Activated CD4-positive, alpha-beta T cell treated with anti-CD3 and anti-CD28 coated beads for 36 hours (primary cell): ENCODE measurements around the gene WASF2. TPM values are rescaled to one million over a fixed set of nuclear protein-coding genes. Genes with fewer than 3 reads are reported as not detected.
"Not testable (repeated sequence)": the region's sequence is repeated elsewhere in the genome, so short reads cannot be mapped to it uniquely, and the experiment has no call there.

Source experiments
- ATAC-seq: fragments of 200-7000 bp; cut with Tn5 transposase; one replicate; pipeline ENCODE4 v1.10.0; 2021; ENCODE audit warnings: mild to moderate bottlenecking, moderate library complexity
- CTCF ChIA-PET: fragments of 350-600 bp; sonication (Branson Sonifier 250); formaldehyde crosslinking; loops from one replicate; lab custom pipeline; 2021; ENCODE audit warnings: antibody characterized with exemption; lab: Charles Lee
- POLR2A ChIA-PET: fragments of 350-600 bp; sonication (Branson Sonifier 250); formaldehyde crosslinking; loops from one replicate; lab custom pipeline; 2021; ENCODE audit warnings: antibody characterized with exemption, inconsistent platforms; lab: Charles Lee
- DNase-seq: peaks from one replicate; pipeline ENCODE4 v3.0.0-alpha.2; 2020
- H3K27ac Mint-ChIP-seq: one replicate; pipeline ENCODE4 v1.8.0; 2021; ENCODE audit warnings: mixed read lengths
- H3K27me3 Mint-ChIP-seq: one replicate; pipeline ENCODE4 v1.8.0; 2021; ENCODE audit warnings: mixed read lengths
- H3K36me3 Mint-ChIP-seq: one replicate; pipeline ENCODE4 v1.8.0; 2021; ENCODE audit warnings: low read depth, mixed read lengths
- H3K4me1 Mint-ChIP-seq: one replicate; pipeline ENCODE4 v1.8.0; 2021; ENCODE audit warnings: mixed read lengths
- H3K4me3 Mint-ChIP-seq: one replicate; pipeline ENCODE4 v1.8.0; 2021; ENCODE audit warnings: mild to moderate bottlenecking, moderate library complexity, mixed read lengths
- H3K9me3 Mint-ChIP-seq: one replicate; pipeline ENCODE4 v1.8.0; 2021; ENCODE audit warnings: low read depth, mixed read lengths
- intact Hi-C, 2 experiments: fragments of 100-400 bp; cut with DNase I in 1 of 2; cut with micrococcal nuclease in 1 of 2; formaldehyde crosslinking; loops; one replicate each; pipeline versions ENCODE4 v1.14.2 to v1.15.1; 2022 to 2024; cut with DNase I, micrococcal nuclease
- total RNA-seq, 2 experiments: library from RNA; stranded (reverse); gene quantifications; one replicate each; pipeline ENCODE4 v1.2.3, GENCODE V29; 2021

Gene WASF2
- total RNA-seq, 2 experiments from 2014 or later, result 104 to 132 TPM

- ATAC-seq, result peak; percentile 90
- peak overlapping the region; percentile 15 for H3K4me3 Mint-ChIP-seq
- peaks cover 44% of the 10 kb centered on the region for H3K36me3 Mint-ChIP-seq
- no peaks in the 10 kb centered on the region for H3K27me3 Mint-ChIP-seq
- ChIA-PET POLR2A (interaction anchor here (0.6 kb wide), 2 partner anchors 17 to 23 kb away, joined by 3 to 4 read pairs; no protein-coding TSS in a partner anchor), CTCF (interaction anchor here (0.7 to 8.2 kb wide), 5 partner anchors 11 to 189 kb away, joined by 3 to 61 read pairs (median 4); no protein-coding TSS in a partner anchor)
- peaks cover 51% of the 10 kb centered on the region for H3K4me1 Mint-ChIP-seq
- peak overlapping the region; percentile 89 for H3K27ac Mint-ChIP-seq
- intact Hi-C loops, result loop anchor here in 1 of 2 experiments (1.0 to 2.0 kb wide), 2 partner anchors 27 to 104 kb away; no protein-coding TSS in a partner anchor
- H3K9me3 Mint-ChIP-seq, result no peaks in the 10 kb centered on the region
- DNase-seq, result peak; percentile 79
These were observed 71.4 kb downstream of the WASF2 start for GRCh38 chr1:27418326-27419185.

GRCh38 chr1:27417713-27418112, 72.3 kb downstream of the WASF2 start:
- H3K36me3 Mint-ChIP-seq, result peaks cover 50% of the 10 kb centered on the region
- peaks cover 47% of the 10 kb centered on the region for H3K4me1 Mint-ChIP-seq
- peak overlapping the region; percentile 89 for H3K27ac Mint-ChIP-seq
- ChIA-PET CTCF (interaction anchor here (0.9 to 8.2 kb wide), 6 partner anchors 11 to 190 kb away, joined by 4 to 61 read pairs (median 5); no protein-coding TSS in a partner anchor), POLR2A (interaction anchor here (0.6 kb wide), 1 partner anchor 17 kb away, joined by 3 read pairs; no protein-coding TSS in a partner anchor)
- H3K9me3 Mint-ChIP-seq, result no peaks in the 10 kb centered on the region
- no peak overlapping the region for H3K4me3 Mint-ChIP-seq
- DNase-seq (no peak), ATAC-seq (no peak)
- H3K27me3 Mint-ChIP-seq, result no peaks in the 10 kb centered on the region
- intact Hi-C loops, result loop anchor here (1.0 to 2.0 kb wide), 5 partner anchors 28 to 245 kb away; no protein-coding TSS in a partner anchor

- H3K27me3 Mint-ChIP-seq, result no peaks in the 10 kb centered on the region
- H3K9me3 Mint-ChIP-seq, result no peaks in the 10 kb centered on the region
- POLR2A ChIA-PET, result interaction anchor here (0.7 to 1.0 kb wide), 2 partner anchors 72 to 109 kb away, joined by 3 to 4 read pairs; no protein-coding TSS in a partner anchor
- no peak overlapping the region for H3K4me3 Mint-ChIP-seq
- DNase-seq, result peak; percentile 69
- peaks cover 52% of the 10 kb centered on the region for H3K36me3 Mint-ChIP-seq
- H3K27ac Mint-ChIP-seq, result peak overlapping the region; percentile 40
- CTCF ChIA-PET, result interaction anchor here (0.6 to 8.2 kb wide), 26 partner anchors 13 to 248 kb away, joined by 3 to 61 read pairs (median 4); no protein-coding TSS in a partner anchor
- ATAC-seq, result peak; percentile 64
- intact Hi-C loops, result loop anchor here (1.0 to 2.0 kb wide), 6 partner anchors 72 to 246 kb away; partner anchors contain the start of gene WASF2 (in 1 of the 2)
- H3K4me1 Mint-ChIP-seq, result peaks cover 40% of the 10 kb centered on the region
These were observed 73.4 kb downstream of the WASF2 start for GRCh38 chr1:27416387-27417111.

- CTCF ChIA-PET, result interaction anchor here (0.6 to 8.2 kb wide), 8 partner anchors 15 to 249 kb away, joined by 3 to 61 read pairs (median 6); no protein-coding TSS in a partner anchor
- intact Hi-C loops, result no loop called here
- Mint-ChIP-seq H3K4me1 (peaks cover 28% of the 10 kb centered on the region), H3K9me3 (no peaks in the 10 kb centered on the region), H3K36me3 (peaks cover 62% of the 10 kb centered on the region), H3K27ac (no peak overlapping the region), H3K4me3 (no peak overlapping the region), H3K27me3 (no peaks in the 10 kb centered on the region)
- ATAC-seq (no peak), DNase-seq (no peak)
- POLR2A ChIA-PET, result no interaction called here
These were observed 75.9 kb downstream of the WASF2 start for GRCh38 chr1:27414091-27414490.

- ATAC-seq, result no peak
- ChIA-PET CTCF (interaction anchor here (0.7 to 3.9 kb wide), 5 partner anchors 11 to 256 kb away, joined by 3 to 16 read pairs (median 4); no protein-coding TSS in a partner anchor), POLR2A (no interaction called here)
- no peaks in the 10 kb centered on the region for H3K27me3 Mint-ChIP-seq
- no peak overlapping the region for H3K27ac Mint-ChIP-seq
- H3K4me3 Mint-ChIP-seq, result no peak overlapping the region
- no peak for DNase-seq
- H3K4me1 Mint-ChIP-seq, result peaks cover 17% of the 10 kb centered on the region
- peaks cover 64% of the 10 kb centered on the region for H3K36me3 Mint-ChIP-seq
- H3K9me3 Mint-ChIP-seq, result no peaks in the 10 kb centered on the region
- intact Hi-C loops, result no loop called here
These were observed 77.0 kb downstream of the WASF2 start for GRCh38 chr1:27413004-27413403.

GRCh38 chr1:27412502-27412901, 77.5 kb downstream of the WASF2 start:
- no peaks in the 10 kb centered on the region for H3K9me3 Mint-ChIP-seq
- H3K36me3 Mint-ChIP-seq, result peaks cover 65% of the 10 kb centered on the region
- H3K27me3 Mint-ChIP-seq, result no peaks in the 10 kb centered on the region
- no peak overlapping the region for H3K4me3 Mint-ChIP-seq
- ChIA-PET CTCF (interaction anchor here (0.6 to 1.6 kb wide), 5 partner anchors 12 to 533 kb away, joined by 3 to 4 read pairs (median 3); no protein-coding TSS in a partner anchor), POLR2A (no interaction called here)
- H3K27ac Mint-ChIP-seq, result no peak overlapping the region
- intact Hi-C loops, result no loop called here
- no peak for DNase-seq
- peaks cover 15% of the 10 kb centered on the region for H3K4me1 Mint-ChIP-seq
- ATAC-seq, result no peak

- Mint-ChIP-seq H3K4me3 (no peak overlapping the region), H3K36me3 (peaks cover 53% of the 10 kb centered on the region), H3K27ac (no peak overlapping the region), H3K27me3 (no peaks in the 10 kb centered on the region), H3K4me1 (no peaks in the 10 kb centered on the region), H3K9me3 (no peaks in the 10 kb centered on the region)
- no peak for DNase-seq
- no peak for ATAC-seq
- ChIA-PET CTCF (interaction anchor here (0.7 to 1.6 kb wide), 4 partner anchors 13 to 197 kb away, joined by 3 to 6 read pairs (median 4); no protein-coding TSS in a partner anchor), POLR2A (no interaction called here)
- intact Hi-C loops, result no loop called here
These were observed 79.3 kb downstream of the WASF2 start for GRCh38 chr1:27410709-27411108.

GRCh38 chr1:27409669-27410068, 80.3 kb downstream of the WASF2 start:
- peaks cover 43% of the 10 kb centered on the region for H3K36me3 Mint-ChIP-seq
- intact Hi-C loops, result no loop called here

GRCh38 chr1:27408151-27408550, 81.8 kb downstream of the WASF2 start:
- DNase-seq (no peak), ATAC-seq (no peak)
- no peak overlapping the region for H3K4me3 Mint-ChIP-seq
- intact Hi-C loops, result no loop called here
- H3K9me3 Mint-ChIP-seq, result no peaks in the 10 kb centered on the region
- CTCF ChIA-PET, result interaction anchor here (0.8 kb wide), 1 partner anchor 204 kb away, joined by 3 read pairs; no protein-coding TSS in a partner anchor
- POLR2A ChIA-PET, result no interaction called here
- H3K36me3 Mint-ChIP-seq, result peaks cover 32% of the 10 kb centered on the region
- no peak overlapping the region for H3K27ac Mint-ChIP-seq
- H3K4me1 Mint-ChIP-seq, result peaks cover 11% of the 10 kb centered on the region
- H3K27me3 Mint-ChIP-seq, result no peaks in the 10 kb centered on the region

More at GRCh38 chr1:27409669-27410068, 80.3 kb downstream of the WASF2 start:
- Mint-ChIP-seq H3K27me3 (no peaks in the 10 kb centered on the region), H3K4me1 (no peaks in the 10 kb centered on the region), H3K4me3 (no peak overlapping the region), H3K9me3 (no peaks in the 10 kb centered on the region), H3K27ac (no peak overlapping the region)
- CTCF ChIA-PET, result no interaction called here
- DNase-seq (no peak), ATAC-seq (no peak)
- POLR2A ChIA-PET, result no interaction called here

- H3K27ac Mint-ChIP-seq, CTCF ChIA-PET, H3K4me3 Mint-ChIP-seq, H3K27me3 Mint-ChIP-seq, POLR2A ChIA-PET, DNase-seq, ATAC-seq, intact Hi-C loops, H3K9me3 Mint-ChIP-seq: not testable (repeated sequence)
- peaks cover 15% of the 10 kb centered on the region for H3K4me1 Mint-ChIP-seq
- H3K36me3 Mint-ChIP-seq, result peaks cover 23% of the 10 kb centered on the region
These were observed 83.2 kb downstream of the WASF2 start for GRCh38 chr1:27406791-27407190.

GRCh38 chr1:27406362-27406680, 83.6 kb downstream of the WASF2 start:
- intact Hi-C loops, result no loop called here
- peaks cover 22% of the 10 kb centered on the region for H3K36me3 Mint-ChIP-seq
- CTCF ChIA-PET, result interaction anchor here (0.6 kb wide), 1 partner anchor 74 kb away, joined by 3 read pairs; no protein-coding TSS in a partner anchor

More at GRCh38 chr1:27406362-27406680, 83.6 kb downstream of the WASF2 start:
- ATAC-seq (no peak), DNase-seq (no peak)
- no peaks in the 10 kb centered on the region for H3K9me3 Mint-ChIP-seq
- H3K4me3 Mint-ChIP-seq, result no peak overlapping the region
- H3K27me3 Mint-ChIP-seq, result no peaks in the 10 kb centered on the region
- peak overlapping the region; percentile 47 for H3K27ac Mint-ChIP-seq
- peaks cover 15% of the 10 kb centered on the region for H3K4me1 Mint-ChIP-seq
- POLR2A ChIA-PET, result no interaction called here
